H1 (cell line): ENCODE measurements around the gene OR10P1. TPM values are rescaled to one million over a fixed set of nuclear protein-coding genes. Genes with fewer than 3 reads are reported as not detected.

Experiments
- CTCF ChIA-PET: fragments of 300-600 bp; sonication (Branson Sonifier 250); formaldehyde crosslinking; loops from one replicate; lab custom pipeline; 2021; ENCODE audit not compliant: partially characterized antibody; lab: Charles Lee
- POLR2A ChIA-PET: fragments of 300-600 bp; sonication (Branson Sonifier 250); formaldehyde crosslinking; loops from one replicate; lab custom pipeline; 2021; ENCODE audit warnings: inconsistent platforms; ENCODE audit not compliant: partially characterized antibody; lab: Charles Lee
- DNase-seq, 2 experiments: peaks; one replicate each; pipeline versions ENCODE4 v3.0.0 to v3.0.0-alpha.2; 2010 to 2022; ENCODE audit warnings: low spot score in 2 of 2, low read depth in 1 of 2, mixed read lengths in 1 of 2
- FAIRE-seq: peaks from 2 replicates; lab custom pipeline; 2011; peaks lifted over from hg19 to GRCh38; lab: Jason Lieb, UNC
- H2AFZ ChIP-seq: 2 replicates; pipeline ENCODE4 v1.8.1; 2012; ENCODE audit warnings: low read length, inconsistent platforms
- H2AK5ac ChIP-seq: 2 replicates; pipeline ENCODE4 v1.6.1; 2013; ENCODE audit warnings: low read depth, low read length
- H2BK120ac ChIP-seq: replicated peaks from 2 replicates; pipeline ENCODE3; 2013; ENCODE audit warnings: low read depth, low read length, inconsistent platforms
- H2BK12ac ChIP-seq: 2 replicates; pipeline ENCODE4 v1.6.1; 2013; ENCODE audit warnings: low read depth, low read length
- H2BK15ac ChIP-seq: 2 replicates; pipeline ENCODE4 v1.6.1; 2013; ENCODE audit warnings: low read length
- H2BK20ac ChIP-seq: 2 replicates; pipeline ENCODE4 v1.6.1; 2013; ENCODE audit warnings: low read length
- H2BK5ac ChIP-seq: 2 replicates; pipeline ENCODE4 v1.6.1; 2013; ENCODE audit warnings: low read depth, low read length
- H3K14ac ChIP-seq: 2 replicates; pipeline ENCODE4 v1.6.1; 2013; ENCODE audit warnings: inconsistent platforms; ENCODE audit not compliant: insufficient read length
- H3K18ac ChIP-seq: 2 replicates; pipeline ENCODE4 v1.6.1; 2013; ENCODE audit warnings: low read length; ENCODE audit errors: extremely low read depth
- H3K23ac ChIP-seq: 2 replicates; pipeline ENCODE4 v1.6.1; 2013; ENCODE audit warnings: inconsistent platforms; ENCODE audit not compliant: insufficient read length
- H3K23me2 ChIP-seq: 2 replicates; pipeline ENCODE4 v1.6.1; 2013; ENCODE audit warnings: low read depth, low read length
- H3K27ac ChIP-seq: 2 replicates; pipeline ENCODE4 v1.6.1; 2011; ENCODE audit warnings: low read depth, low read length, inconsistent platforms
- H3K27me3 ChIP-seq, 4 experiments: replicated peaks in 1 of 4; 1 replicate in 1 of 4; 2 replicates in 3 of 4; pipeline versions ENCODE4 v1.6.1 to v1.8.1; 2011 to 2013; ENCODE audit warnings: low read length in 3 of 4, mild to moderate bottlenecking in 3 of 4, inconsistent platforms in 2 of 4, mixed read lengths in 2 of 4, moderate library complexity in 1 of 4; ENCODE audit not compliant: control insufficient read depth in 3 of 4, insufficient read depth in 3 of 4; ENCODE audit errors: extremely low read depth in 1 of 4
- H3K36me3 ChIP-seq, 4 experiments: 2 replicates each; pipeline versions ENCODE4 v1.6.1 to v1.8.1; 2011 to 2013; ENCODE audit warnings: mild to moderate bottlenecking in 4 of 4, low read length in 3 of 4, moderate library complexity in 2 of 4, control low read depth in 1 of 4, inconsistent platforms in 1 of 4; ENCODE audit not compliant: insufficient read depth in 4 of 4, control insufficient read depth in 2 of 4
- H3K4ac ChIP-seq: replicated peaks from 2 replicates; pipeline ENCODE3; 2013; ENCODE audit warnings: low read length, low read depth, mixed read lengths, inconsistent platforms; ENCODE audit not compliant: insufficient read length
- H3K4me1 ChIP-seq, 4 experiments: replicated peaks in 1 of 4; 1 replicate in 1 of 4; 2 replicates in 3 of 4; pipeline versions ENCODE4 v1.6.1 to v1.8.1; 2011 to 2013; ENCODE audit warnings: low read length in 3 of 4, inconsistent platforms in 2 of 4, mixed read lengths in 1 of 4; ENCODE audit not compliant: insufficient read depth in 4 of 4, control insufficient read depth in 3 of 4
- H3K4me2 ChIP-seq, 2 experiments: 2 replicates each; pipeline versions ENCODE4 v1.6.1 to v1.8.1; 2011 to 2013; ENCODE audit warnings: low read depth in 2 of 2, low read length in 2 of 2, control low read depth in 1 of 2, inconsistent platforms in 1 of 2, mild to moderate bottlenecking in 1 of 2; ENCODE audit not compliant: insufficient read depth in 1 of 2
- H3K4me3 ChIP-seq, 4 experiments: fragments of 200-600, 300-600 bp in 1 of 4; sonication (generic), shearing (Covaris generic), sonication (Bioruptor Twin) in 1 of 4; 2 replicates each; pipeline versions ENCODE4 v1.5.1 to v1.8.1; 2011 to 2016; ENCODE audit warnings: low read length in 4 of 4, low read depth in 3 of 4, control low read depth in 2 of 4, inconsistent platforms in 2 of 4, mild to moderate bottlenecking in 2 of 4, mixed read lengths in 1 of 4, moderate library complexity in 1 of 4; ENCODE audit not compliant: insufficient read depth in 2 of 4; ENCODE audit errors: extremely low read depth in 1 of 4
- H3K56ac ChIP-seq: replicated peaks from 2 replicates; pipeline ENCODE3; 2013; ENCODE audit warnings: low read depth, mild to moderate bottlenecking, mixed read lengths, low read length, inconsistent platforms; ENCODE audit not compliant: insufficient read length
- H3K79me1 ChIP-seq: 2 replicates; pipeline ENCODE4 v1.6.1; 2013; ENCODE audit warnings: low read depth, low read length, control low read depth
- H3K79me2 ChIP-seq, 2 experiments: 2 replicates each; pipeline versions ENCODE4 v1.6.1 to v1.8.1; 2012 to 2013; ENCODE audit warnings: low read length in 2 of 2, mild to moderate bottlenecking in 2 of 2, inconsistent platforms in 1 of 2; ENCODE audit not compliant: insufficient read depth in 2 of 2, control insufficient read depth in 1 of 2
- H3K9ac ChIP-seq, 4 experiments: replicated peaks in 1 of 4; 1 replicate in 1 of 4; 2 replicates in 3 of 4; pipeline versions ENCODE4 v1.6.1 to v1.8.1; 2011 to 2013; ENCODE audit warnings: low read depth in 3 of 4, low read length in 3 of 4, control low read depth in 2 of 4, mild to moderate bottlenecking in 2 of 4, moderate library complexity in 2 of 4, inconsistent platforms in 1 of 4; ENCODE audit errors: extremely low read depth in 1 of 4
- H3K9me3 ChIP-seq, 2 experiments: 2 replicates each; pipeline versions ENCODE4 v1.6.1 to v1.8.1; 2012 to 2013; ENCODE audit warnings: mild to moderate bottlenecking in 2 of 2, moderate library complexity in 2 of 2, control low read depth in 1 of 2, inconsistent platforms in 1 of 2, low read depth in 1 of 2, low read length in 1 of 2, mixed read lengths in 1 of 2; ENCODE audit not compliant: insufficient read depth in 2 of 2
- H4K20me1 ChIP-seq, 2 experiments: replicated peaks in 1 of 2; 2 replicates each; pipeline versions ENCODE3 to v1.8.1; 2011 to 2013; ENCODE audit warnings: inconsistent platforms in 2 of 2, low read length in 2 of 2, mild to moderate bottlenecking in 1 of 2; ENCODE audit not compliant: insufficient read depth in 2 of 2, control insufficient read depth in 1 of 2
- H4K5ac ChIP-seq: 2 replicates; pipeline ENCODE4 v1.6.1; 2013; ENCODE audit warnings: low read length, low read depth, mixed read lengths, inconsistent platforms; ENCODE audit not compliant: insufficient read length
- H4K8ac ChIP-seq: 2 replicates; pipeline ENCODE4 v1.8.0; 2013; ENCODE audit warnings: mild to moderate bottlenecking, moderate library complexity, low read length, inconsistent platforms; ENCODE audit not compliant: insufficient read depth; ENCODE audit errors: extremely low read depth
- H4K91ac ChIP-seq: replicated peaks from 2 replicates; pipeline ENCODE3; 2013; ENCODE audit warnings: low read length, mixed read lengths, inconsistent platforms; ENCODE audit not compliant: insufficient read length
- ATF3 ChIP-seq: IDR thresholded peaks from 2 replicates; pipeline ENCODE4 v1.6.1; 2011; ENCODE audit warnings: low read depth, mild to moderate bottlenecking, low read length; ENCODE audit not compliant: insufficient read depth
- HDAC2 ChIP-seq, 2 experiments: fragments of 300-600 bp in 1 of 2; sonication (generic) in 1 of 2; IDR thresholded peaks; 2 replicates each; pipeline ENCODE4 v1.6.1; 2011 to 2012; ENCODE audit warnings: low read depth in 2 of 2, low read length in 2 of 2, mild to moderate bottlenecking in 2 of 2, moderate library complexity in 2 of 2, borderline replicate concordance in 1 of 2, inconsistent platforms in 1 of 2
- WGBS, 2 experiments: shearing (Covaris generic) in 1 of 2; methylation state at CpG; one replicate each; pipeline versions ENCODE4 v1.1.6 to v1.1.7; 2013 to 2015; ENCODE audit warnings: low lambda C conversion rate in 2 of 2, mixed read lengths in 2 of 2, inconsistent platforms in 1 of 2, low coverage in 1 of 2, missing lambda C conversion rate in 1 of 2; ENCODE audit not compliant: insufficient replicate concordance in 2 of 2, insufficient coverage in 1 of 2, insufficient read length in 1 of 2; ENCODE audit errors: extremely low coverage in 1 of 2, missing lambda C conversion rate in 1 of 2; 5-methylcytosine and 5-hydroxymethylcytosine counted together
- polyA plus RNA-seq, 7 experiments: library from polyadenylated mRNA; depleted of rRNA in 3 of 7; stranded (reverse) in 5 of 7; unstranded in 2 of 7; fragments of >200 nt in 5 of 7; fragments of 200-250 nt in 2 of 7; gene quantifications; 1 replicate in 5 of 7; 2 replicates in 1 of 7; 4 replicates in 1 of 7; pipeline versions ENCODE4 v1.2.1 to v1.2.3, GENCODE V29; 2011 to 2013; ENCODE audit warnings: missing spikeins in 2 of 7, mixed read lengths in 2 of 7
- total RNA-seq: library from RNA; stranded (reverse); fragmentation: NEBNext Ultra II Directional; extraction: Animal tissue kit (Norgen Biotek cat#: 25700); gene quantifications from 2 replicates; pipeline ENCODE4 v1.2.1, GENCODE V29; 2021

The OR10P1 gene
- total and polyA plus RNA-seq, 2 of the 8 experiments (the other 6 are each of a cell fraction or from before 2014, with no cell fraction given) = not detected

GRCh38 chr12:55653031-55653430 is 16.3 kb downstream of the OR10P1 start:
- H3K27ac ChIP-seq = no peak overlapping the region
- peaks cover 0 to 2% (median 0%) of the 10 kb centered on the region in 4 experiments; a peak in 1 of 7 replicates for H3K4me1 ChIP-seq
- no peaks in the 10 kb centered on the region for H3K23me2 ChIP-seq
- H3K9me3 ChIP-seq = peaks cover 8 to 14% of the 10 kb centered on the region in 2 experiments; a peak in 3 of 4 replicates
- H3K23ac ChIP-seq = no peak overlapping the region
- no peaks in the 10 kb centered on the region for H4K20me1 ChIP-seq
- DNase-seq = no peak
- no peak overlapping the region for H2AK5ac ChIP-seq
- H2BK12ac ChIP-seq = no peak overlapping the region
- no peak overlapping the region for H3K56ac ChIP-seq
- no peak overlapping the region for H2AFZ ChIP-seq
- H3K79me1 ChIP-seq = no peaks in the 10 kb centered on the region
- FAIRE-seq = no peak
- POLR2A ChIA-PET = no interaction called here
- no peak overlapping the region for H4K5ac ChIP-seq
- no peak overlapping the region for H3K18ac ChIP-seq
- H3K4ac ChIP-seq = no peak overlapping the region
- no peak overlapping the region for H3K4me3 ChIP-seq
- no peak overlapping the region for H2BK120ac ChIP-seq
- CTCF ChIA-PET = no interaction called here
- H2BK5ac ChIP-seq = no peak overlapping the region
- H3K14ac ChIP-seq = no peak overlapping the region
- H3K36me3 ChIP-seq = no peaks in the 10 kb centered on the region; a peak in 1 of 8 replicates
- no peak overlapping the region for H2BK20ac ChIP-seq
- no peak overlapping the region for H4K91ac ChIP-seq
- WGBS, 2 experiments = 90% methylated on average over 3 of the region's 3 CpGs; no CpG with 5 or more reads in 1 of the 2 experiments
- no peaks in the 10 kb centered on the region for H3K79me2 ChIP-seq
- no peak overlapping the region for H3K9ac ChIP-seq
- no peak overlapping the region for H3K4me2 ChIP-seq
- H4K8ac ChIP-seq = no peak overlapping the region
- H3K27me3 ChIP-seq = no peaks in the 10 kb centered on the region; a peak in 2 of 7 replicates
- TF ChIP-seq HDAC2 (IDR thresholded peaks at IDR 0.05; ENCODE audit: borderline replicate concordance in 1 of 2, low read depth in 2 of 2, low read length in 2 of 2) (no peak), ATF3 (no peak)
- no peak overlapping the region for H2BK15ac ChIP-seq
